Right kidney (tissue), 1 donor: ENCODE results near the gene TMTC4.

Source experiments
- DNase-seq: peaks from one replicate; pipeline ENCODE4 v3.0.0-alpha.2; 2016

Gene TMTC4

DNA sequence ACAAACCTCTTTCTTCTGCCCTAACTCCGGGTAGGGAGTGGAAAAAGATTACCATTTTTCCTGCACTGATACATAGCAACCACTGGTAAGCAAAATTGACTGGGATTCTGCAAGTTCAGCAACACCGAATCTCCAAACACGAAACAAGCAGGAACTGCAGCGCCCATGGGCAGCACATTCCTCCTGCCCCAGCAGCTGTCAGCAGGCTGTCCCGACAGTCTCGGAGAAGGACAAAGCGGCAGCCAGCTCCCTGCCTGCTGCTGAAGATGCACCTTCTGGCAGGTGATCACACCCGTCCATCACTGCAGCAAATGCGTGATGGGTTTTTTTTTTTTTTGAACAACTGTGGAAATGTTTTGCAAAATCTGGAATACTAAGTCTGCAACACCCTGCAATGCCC is 6.7 kb downstream of the TMTC4 start:
- DNase-seq = no peak

GRCh38 chr13:100666124-100666523 is 8.5 kb downstream of the TMTC4 start:
- DNase-seq = no peak

DNA sequence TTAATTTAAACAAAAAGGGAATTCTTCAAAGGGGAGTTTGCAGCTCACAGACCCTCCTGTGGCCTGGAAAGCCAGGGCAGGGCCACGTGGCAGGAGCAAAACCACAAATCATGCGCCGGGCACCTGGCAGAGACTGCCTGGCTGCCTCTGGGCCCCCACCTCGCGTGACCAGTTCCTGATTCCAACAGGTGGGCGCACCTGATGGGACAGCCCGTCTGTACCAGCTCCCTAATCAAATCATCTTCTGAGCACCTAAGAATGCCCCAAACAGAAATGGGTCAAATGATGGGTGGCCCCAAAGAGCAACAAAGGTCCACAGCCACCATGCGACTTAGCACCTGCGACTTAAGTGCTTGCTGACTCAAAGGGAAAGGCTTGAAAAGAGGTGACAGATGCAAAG is 9.2 kb downstream of the TMTC4 start:
- no peak for DNase-seq

DNA sequence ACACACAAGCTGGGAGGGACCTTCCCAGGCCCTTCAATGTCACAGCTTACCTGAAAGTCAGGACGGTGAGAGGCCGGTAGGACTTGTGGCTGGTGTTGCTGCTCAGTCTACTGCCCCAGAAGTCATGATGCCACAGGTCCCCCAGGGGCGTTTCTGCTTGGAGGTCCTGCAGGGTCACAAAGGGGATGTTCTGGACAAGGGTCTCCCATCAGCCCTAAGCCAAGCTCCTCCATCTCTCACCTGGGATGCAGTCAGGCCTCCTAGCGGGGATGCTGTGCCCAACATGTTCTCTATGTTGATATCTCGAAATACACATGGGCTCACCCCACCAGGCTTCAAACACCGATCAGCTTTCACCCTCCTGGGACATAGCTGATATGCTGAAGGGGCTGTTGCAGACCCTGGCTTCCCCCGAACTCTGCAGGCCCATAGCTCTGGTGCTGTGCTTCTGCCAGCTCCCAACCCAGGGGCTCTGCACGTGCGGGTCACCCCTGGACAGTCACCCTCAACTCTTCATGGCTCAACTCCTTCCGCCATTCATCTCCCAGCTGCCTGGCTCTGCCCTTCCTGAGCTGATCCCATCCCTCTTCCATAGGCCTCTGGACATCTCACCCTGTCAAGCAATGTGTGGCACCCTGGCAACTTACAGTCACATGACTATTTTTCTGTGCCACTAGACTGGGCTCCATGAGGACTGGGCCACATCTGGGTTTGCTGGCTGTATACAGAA is 10.3 kb downstream of the TMTC4 start:
- no peak for DNase-seq

DNA sequence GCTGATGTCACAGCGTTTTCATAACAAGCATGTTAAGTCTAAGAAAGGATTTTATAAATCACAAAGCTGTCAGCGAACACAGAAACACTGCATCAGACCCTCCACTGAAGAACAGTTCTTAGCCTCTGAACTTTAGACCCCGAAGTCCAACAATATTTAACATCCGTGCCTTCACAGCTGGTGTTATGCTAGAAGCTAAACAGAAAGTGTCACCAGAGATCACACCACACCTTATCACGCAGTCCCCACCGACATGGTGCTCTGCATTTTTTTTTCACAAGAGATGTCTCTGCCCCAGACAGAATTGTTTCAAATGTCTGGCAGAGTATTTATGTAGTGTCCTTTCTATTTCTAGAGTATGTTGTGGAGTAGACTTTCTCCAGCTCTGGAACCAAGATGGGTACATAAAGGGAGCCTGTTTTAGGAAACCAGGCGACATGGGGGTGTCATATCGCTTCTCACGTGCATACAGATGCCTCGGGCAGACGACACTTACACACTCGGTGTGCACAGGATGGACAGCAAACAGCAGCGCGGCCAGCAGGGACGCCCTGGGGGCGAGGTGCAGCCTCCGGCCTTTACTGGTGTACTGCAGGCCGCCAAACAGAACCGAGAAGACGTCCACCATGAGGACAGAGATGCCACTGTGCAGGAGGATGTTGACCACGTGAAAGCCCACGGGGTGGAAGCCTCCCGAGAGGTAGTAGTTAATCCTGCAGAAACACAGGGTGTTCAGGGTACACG is 12.0 kb downstream of the TMTC4 start:
- DNase-seq = no peak

DNA sequence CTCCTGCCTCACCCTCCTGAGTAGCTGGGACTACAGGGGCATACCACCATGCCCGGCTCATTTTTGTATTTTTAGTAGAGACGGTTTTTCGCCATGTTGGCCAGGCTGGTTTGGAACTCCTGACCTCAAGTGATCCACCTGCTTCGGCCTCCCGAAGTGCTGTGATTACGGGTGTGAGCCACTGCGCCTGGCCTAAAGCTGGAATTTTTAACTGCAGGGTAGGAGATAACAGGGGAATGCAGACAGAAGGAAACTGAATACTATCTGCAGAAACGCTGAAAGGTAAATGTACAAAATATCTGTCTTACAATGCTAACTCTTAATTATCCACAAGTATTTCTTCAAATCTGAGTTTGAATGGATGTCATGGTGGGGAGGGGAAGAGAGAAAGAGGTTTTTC is 13.8 kb downstream of the TMTC4 start:
- no peak for DNase-seq

GRCh38 chr13:100659578-100659977 is 15.0 kb downstream of the TMTC4 start:
- DNase-seq = no peak

DNA sequence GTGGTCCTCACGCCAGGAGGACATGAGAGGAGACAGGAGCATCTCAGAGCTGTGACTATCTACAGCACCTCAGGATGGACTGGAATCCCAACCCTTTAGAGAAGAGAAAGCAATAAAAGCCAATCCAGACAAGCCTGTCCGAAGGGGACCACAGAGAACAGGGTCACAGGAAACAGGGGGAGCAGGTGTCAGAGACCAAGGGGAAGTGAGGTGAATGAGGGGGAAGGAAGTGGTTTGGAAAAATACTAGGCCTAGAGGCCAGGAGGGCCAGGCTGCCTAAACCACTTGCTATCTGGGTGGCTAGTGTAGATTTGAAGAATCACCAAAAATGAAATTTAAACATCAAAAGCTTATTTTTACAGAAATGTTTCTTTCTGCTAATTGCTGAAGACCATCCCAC is 16.2 kb downstream of the TMTC4 start:
- DNase-seq = no peak

DNA sequence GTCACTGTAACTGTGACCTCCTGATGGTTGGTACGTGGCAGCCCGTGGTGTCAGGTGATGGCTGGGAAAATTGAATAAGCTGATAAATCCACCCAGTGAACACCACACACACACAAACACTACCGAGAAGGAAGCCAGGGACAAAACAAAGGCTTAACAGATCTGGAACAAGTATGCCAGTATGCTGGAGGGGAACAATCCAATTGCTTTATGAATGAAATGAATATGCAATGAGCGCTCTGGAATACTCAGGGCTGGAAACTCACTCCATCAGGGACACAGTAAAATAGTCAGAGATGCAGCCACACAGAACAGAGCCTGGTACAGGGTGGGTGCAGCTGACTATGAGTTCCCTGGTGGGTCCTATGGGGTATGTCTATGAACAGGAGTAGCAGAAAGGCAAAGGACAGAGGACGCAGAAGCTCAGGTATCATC is 16.7 kb downstream of the TMTC4 start:
- no peak for DNase-seq

- DNase-seq = no peak
Measured at GRCh38 chr13:100652510-100652909, 22.1 kb downstream of the TMTC4 start.

DNA sequence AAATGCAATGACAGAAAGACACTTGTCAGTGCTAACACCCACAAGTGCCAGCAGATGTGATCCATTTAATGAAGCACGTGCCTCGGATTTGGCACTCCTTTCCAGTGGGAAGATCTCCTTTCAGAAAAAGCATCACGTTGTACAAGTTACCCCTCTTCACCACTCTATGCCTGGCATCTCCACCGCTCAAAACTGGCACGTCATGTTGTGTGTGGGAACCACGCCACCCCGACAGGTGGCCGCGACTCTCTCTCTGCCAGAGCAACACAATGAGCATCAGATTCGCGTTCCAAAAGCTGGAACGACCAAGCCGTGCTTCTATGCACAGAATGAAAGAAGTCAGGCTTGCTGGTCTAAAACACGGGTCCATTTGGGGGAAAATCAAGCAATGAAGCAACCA is 24.3 kb downstream of the TMTC4 start:
- no peak for DNase-seq

DNA sequence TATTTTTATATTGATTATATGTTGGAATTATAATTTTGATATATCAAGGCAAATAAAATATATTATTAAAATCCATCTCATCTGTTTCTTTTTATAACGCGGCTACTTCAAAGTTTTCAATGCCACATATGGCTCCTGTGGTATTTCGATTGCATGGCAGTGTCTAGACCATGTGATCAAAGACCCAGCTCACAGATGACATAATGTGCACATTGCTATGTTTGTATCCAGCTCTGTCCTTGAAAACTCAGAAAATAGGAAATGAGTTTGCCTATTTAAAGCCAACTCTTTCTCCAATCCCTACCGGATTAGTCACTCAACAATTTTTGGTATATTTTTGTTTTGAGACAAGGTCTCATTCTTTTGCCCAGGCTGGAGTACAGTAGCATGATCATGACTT is 26.2 kb downstream of the TMTC4 start:
- DNase-seq = no peak

GRCh38 chr13:100646871-100647270 is 27.7 kb downstream of the TMTC4 start:
- no peak for DNase-seq

DNA sequence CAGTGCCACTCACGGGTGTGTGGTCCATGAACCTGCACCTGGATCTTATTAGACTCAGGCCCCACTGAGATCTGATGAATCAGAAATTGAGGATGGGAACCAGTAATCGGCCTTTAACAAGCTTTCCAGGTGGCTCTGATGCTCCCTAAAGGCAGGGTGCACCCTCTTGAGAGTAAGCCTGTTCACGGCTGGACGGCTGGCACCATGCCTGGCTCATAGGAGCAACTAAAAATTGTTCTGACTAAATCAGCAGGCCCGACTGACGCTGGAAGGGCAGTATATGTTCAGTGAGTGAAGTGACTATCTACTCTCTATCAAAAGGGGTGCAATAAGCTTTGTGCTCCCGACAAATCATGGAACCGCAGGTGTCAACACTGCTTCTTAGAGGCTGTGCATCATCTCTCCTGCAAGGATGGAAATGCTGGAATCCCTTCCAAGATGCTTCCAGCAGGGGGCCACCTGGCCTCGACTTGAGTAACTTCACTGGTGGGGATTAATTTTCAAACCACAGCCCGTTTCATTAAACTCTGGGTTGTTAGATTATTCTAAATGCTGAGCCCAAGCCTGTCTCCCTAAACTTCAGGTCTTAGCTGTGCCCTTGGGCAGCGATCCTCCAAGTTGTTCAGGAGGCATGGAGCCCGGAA is 28.4 kb downstream of the TMTC4 start:
- peak; percentile 20 for DNase-seq

GRCh38 chr13:100645382-100645781 is 29.2 kb downstream of the TMTC4 start:
- DNase-seq = no peak

- peak; percentile 37 for DNase-seq
Measured at GRCh38 chr13:100644371-100644770, 30.2 kb downstream of the TMTC4 start.

DNA sequence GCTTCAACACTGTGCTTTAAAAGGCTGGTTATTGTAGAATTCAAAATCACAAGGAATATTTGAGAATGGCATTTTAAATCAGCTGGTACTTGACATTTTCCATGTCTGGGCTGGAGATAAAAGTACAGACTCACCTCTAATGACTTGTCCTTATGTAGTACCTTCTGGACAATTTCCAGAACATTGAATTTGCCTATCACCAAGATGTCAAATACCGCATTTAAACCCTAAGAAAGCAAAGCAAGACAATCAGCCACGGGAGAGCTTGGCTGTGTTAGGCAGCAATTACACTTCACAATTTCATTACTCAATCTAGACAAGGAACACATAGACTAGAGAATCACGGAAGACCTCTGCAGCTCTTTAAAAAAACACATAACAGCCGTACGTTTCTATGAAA is 36.8 kb downstream of the TMTC4 start:
- DNase-seq = no peak

- DNase-seq = no peak
Measured at GRCh38 chr13:100637380-100637779, 37.2 kb downstream of the TMTC4 start.

GRCh38 chr13:100636441-100636840 is 38.2 kb downstream of the TMTC4 start:
- DNase-seq = no peak

DNA sequence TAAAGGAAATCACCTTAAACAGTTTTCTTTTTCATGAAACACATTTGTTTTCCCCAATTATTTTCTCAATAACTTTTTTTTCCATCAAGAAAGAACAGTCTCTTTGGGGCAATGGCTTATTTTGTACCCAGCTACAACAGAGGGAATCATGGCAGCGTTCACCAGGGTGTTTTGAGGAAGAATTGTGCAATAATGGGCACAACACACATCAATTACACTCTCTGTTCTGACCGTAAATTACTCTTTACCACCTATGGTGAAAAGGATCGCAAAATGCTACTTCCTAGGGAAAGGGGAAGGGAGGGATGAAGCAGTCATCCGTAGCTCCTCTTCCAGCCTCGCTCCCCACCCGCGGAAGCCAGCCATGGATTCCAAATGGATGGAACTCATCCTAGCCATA is 38.6 kb downstream of the TMTC4 start:
- DNase-seq = no peak

- DNase-seq = no peak
Measured at GRCh38 chr13:100634696-100635095, 39.9 kb downstream of the TMTC4 start.

GRCh38 chr13:100633461-100633860 is 41.1 kb downstream of the TMTC4 start:
- DNase-seq = no peak

DNA sequence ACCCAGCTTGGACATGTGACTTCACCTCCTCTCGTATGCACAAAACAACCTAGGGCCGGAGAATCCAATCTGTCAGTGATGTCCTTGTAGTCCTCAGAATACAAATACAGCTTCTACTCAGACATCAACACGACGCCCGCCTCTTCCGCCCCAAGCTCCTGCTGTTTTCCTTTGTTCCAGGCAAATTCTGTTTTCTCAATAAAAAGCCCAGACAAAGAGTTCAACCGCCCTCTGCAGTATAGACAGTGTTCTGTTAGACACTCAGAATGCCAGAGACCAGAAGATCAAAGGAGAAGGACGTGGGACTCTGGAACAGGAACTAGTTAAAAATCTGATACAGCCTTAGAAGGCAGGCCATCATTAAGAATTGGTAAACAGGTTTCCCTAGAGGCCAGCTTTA is 44.0 kb downstream of the TMTC4 start:
- DNase-seq = no peak

DNA sequence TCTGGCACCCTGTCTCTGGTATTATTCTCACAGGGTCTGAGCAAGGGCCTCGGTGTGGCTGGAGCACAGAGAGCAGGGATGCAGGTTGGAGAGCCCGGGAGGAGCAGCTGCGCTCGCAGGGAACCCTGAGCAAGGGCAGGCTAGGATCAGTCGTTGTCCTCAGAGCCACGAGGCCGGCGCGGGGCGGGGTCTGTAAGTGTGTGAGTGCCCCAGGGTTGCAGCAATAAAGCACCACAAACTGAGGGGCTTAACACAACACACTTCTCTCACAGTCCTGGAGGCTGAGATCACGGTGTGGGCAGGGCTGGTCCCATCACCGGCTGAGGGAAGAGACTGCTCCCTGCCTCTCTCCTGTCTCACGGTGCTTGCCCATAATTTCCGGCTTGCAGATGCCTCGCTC is 47.5 kb downstream of the TMTC4 start:
- no peak for DNase-seq
